ENCODE results near the gene PTPRE.
"Not testable (repeated sequence)": the region's sequence is repeated elsewhere in the genome, so short reads cannot be mapped to it uniquely, and the experiment has no call there.

Gene PTPRE

DNA sequence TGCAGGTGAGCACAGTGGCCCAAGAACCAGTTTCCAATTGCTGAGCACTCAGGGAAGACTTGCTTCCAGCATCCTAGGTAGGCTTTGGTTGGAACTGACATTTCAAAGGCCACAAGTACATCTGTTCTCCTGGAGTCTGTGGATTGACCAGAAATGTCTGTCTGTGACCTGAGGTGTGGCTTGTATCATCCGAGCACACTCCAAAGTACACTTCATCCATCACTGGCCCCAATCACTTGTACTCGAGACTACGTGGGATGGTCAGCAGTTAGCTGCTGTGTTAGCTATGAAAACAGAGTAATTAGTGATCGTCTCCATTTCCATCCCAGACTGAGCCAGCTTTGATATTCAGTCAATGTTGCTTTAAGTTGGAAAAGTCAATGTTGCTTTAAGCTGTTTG, 174.3 kb downstream of the PTPRE start:
- DNase-seq, result no peak

DNA sequence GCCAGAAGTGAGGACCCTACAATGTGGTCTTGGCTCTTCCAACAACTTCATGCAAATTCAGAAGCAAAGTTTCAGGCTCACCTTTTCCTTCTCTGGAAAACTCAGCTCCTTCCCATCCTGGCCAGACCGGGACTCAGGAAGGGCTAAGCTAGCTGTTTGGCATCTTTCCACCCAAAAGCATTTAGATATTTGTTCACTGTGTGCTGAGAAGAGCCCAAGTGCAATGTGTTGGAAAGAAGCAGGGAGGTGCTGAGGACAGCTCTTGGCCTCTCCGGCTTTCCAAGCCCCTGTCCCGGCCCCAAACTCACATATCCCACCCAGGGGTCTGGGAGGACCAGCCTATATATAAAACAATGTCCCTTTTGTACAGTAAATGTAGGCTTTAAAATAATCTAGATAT, 174.8 kb downstream of the PTPRE start:
- no peak for DNase-seq

DNA sequence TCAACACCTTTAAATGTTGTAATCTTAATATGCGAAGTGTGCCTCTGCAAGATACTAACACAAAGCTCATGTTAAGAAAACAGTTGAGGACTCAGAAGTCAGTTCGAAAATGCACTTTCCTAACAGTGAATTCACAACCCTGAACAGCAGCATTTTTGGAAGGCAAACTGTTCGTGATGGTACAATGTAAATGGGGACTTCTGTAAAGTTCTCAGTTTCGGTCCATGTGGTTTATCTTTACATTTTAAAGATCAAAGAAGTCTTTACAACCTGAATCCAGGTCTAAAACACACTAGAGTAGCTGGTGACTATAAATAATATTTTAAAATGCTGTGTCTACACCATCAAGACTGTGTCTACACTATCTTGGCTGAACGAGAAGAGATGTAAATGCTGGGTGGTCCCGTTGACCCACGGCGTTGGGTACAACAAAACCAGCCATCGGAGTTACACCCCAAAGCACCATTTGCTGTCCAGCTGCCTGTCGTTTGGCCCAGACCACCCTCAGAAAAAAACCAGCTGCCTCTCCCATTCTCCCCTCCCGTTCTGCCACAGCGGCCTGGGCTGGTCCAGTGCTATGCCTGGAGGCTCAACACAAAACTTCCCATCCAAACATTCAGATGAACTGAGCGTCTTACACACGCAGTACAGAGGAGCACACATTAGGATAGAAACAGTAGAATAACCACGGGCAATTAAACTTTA, 176.4 kb downstream of the PTPRE start:
- no peak for DNase-seq

DNA sequence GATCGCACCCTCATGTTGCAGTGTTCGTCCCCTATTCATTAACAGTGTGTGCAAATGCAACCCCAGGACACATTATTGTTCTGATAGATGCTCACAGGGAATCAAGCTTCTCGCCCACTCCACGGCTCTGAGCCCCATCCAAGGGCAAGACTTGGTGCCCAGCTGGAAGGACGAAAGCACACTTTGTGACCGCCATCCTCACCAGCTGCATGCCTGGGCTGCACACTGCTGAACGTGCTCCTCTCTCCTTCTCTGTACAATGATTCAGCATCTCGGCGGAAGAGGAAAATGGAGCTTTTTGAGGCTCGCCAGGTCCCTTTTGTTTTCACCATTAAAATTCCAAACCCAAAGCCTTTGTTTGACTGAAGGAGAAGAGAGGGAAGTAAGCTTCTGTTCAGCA, 177.5 kb downstream of the PTPRE start:
- no peak for DNase-seq

DNA sequence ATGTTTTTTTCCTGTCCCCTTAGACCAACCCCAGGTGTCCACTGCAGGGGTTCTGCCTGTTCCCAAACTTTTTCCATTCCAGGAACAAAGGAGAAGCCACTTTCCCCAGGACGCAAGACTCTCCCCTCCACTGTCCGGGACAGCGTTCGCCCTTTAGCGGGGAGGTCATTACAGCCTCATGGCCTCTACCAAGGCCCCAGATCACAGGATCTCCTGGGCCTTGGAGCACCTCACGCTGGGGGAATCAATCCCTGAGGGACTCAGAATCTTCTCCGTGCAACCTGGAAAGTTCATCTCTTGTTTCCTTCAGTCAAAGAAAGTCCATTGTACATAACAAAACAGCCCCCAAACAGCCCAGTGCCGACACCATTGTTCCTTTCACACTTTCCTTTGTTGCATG, 178.1 kb downstream of the PTPRE start:
- no peak for DNase-seq

DNA sequence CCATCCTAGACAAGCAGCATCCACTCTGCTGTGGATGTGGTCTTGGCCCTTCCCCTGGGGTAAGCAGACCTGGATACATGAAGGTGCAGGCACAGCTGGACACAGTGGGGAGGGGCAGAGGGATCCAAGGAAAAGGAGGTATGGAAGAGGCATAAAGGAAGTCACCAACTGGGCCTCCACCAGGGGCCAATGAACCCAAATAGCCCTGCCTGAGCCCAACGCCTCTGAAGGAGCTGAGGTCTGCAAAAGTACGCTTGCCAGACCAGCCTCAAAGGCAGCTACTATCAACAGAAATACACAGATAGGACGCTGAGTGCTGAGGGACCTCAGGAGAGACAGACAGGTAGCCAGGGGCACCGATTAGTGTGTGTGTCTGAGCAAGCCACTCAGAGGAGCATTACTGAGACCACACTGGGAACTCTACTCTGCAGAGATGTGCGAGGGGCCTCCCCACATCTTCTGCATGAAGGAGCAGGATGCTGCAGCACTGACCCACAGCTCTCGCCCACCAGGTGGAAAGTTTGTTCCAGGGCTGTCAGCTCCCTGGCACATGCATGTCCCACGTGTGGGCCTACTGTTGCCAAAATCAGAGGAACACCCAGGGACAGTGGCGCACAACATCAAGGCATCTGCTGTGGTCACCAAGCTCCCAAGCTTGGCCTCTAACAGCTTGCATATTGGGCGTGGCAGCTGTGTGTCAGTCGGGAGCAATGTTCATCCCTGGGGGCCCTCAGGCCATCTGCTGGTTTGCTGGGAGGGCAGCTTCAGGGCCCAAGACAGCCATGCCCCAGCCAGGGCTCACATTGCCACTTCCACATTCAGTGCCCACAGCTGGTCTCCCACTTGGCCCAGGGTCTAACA, 179.3 kb downstream of the PTPRE start:
- no peak for DNase-seq

DNA sequence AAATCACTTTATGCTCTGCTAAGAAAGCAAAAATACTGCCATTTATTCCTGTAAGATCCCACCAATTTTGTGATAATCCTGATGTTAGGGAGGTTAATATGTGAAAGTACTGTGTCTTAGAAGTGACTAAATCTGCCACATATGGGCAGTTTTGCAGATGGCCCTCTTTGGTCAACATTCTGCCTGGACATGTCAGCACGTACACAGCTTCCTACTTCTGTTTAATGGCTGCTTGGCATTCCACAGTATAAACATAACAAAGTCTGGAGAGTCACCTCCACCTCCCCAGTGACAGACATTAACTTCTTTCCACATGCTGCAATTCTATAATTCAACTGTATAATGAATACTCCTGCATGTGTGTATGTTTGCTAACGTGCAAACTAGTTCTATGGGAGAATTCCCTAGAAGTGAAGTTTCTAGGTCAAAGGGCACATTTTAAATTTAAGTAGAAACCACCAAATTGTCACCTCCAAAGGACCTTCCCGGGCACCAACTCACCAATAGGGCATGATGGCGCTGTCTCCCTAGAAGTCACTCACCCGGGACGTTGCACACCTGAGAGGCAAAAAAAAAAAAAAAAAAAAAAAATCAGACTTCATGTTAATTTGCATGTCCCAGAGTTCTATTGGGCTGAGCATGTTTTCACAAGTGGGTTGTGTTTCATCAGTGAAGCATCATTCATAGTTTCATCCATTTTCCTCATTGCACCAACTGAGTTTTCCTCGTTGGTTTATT, 180.4 kb downstream of the PTPRE start:
- no peak for DNase-seq

DNA sequence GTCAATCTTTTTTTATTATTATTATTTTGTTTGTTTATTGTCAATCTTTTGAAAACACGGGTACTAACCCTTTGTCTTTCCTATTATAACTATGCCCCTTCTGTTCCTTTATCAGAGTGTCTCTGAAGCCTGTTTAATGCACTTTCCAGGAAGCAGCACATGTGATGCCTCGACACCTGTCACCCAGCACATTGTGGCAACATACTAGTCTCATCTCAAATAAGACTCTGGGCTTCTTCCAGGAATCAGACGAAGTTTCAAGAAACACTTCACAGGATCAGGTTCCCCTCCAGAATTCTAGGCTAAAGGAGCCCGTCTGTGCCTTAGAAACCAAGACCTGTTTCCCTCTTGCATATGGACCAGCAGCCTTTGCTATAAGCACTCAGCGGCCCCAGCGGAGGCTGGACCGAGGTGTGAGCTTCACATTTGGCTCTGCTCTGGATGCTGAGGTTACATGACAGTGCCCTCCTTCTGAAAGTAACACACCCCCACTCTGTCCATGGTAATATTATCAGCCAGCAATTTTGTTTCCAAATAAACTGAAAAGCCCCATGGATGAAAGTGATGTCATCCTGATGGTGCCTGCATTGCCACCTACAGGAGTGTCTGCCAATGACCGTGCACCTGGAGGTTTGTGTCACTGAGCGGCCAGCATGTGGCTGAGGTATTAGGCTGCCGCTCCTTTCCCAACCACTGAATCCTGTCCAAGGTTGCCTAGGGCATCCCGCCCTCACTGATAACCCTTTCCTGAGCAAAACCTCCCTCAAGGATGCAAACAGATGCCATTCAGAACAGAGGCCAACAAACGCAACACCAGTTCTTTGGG, 181.2 kb downstream of the PTPRE start:
- DNase-seq, result no peak

DNA sequence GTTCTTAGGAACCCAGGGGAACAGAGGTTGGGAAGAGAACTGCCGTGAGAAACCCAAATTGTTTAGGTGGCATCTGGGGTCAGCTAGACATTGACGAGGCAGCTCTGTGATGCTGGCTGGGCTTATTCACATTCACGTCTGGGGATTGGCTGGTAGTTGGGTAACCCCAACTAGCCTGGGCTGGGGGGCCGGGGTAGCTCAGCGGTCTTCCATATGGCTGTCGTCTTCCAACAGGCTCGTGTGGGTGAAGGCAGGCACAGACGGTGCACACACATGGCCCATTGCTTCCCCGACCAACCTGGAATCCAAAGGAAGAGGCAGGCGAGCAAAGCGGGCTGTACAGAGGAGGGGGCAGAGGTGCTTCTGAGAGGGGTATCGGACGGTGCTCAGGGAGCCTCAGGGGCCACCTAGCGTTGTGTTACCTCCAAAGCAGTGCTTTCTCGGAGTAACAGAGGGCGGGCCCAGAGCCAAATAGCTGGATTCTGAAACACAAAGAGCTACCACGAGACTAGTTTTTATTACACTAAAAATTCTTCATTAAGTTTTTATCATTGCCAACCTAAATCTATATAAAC, 184.8 kb downstream of the PTPRE start:
- no peak for DNase-seq

DNA sequence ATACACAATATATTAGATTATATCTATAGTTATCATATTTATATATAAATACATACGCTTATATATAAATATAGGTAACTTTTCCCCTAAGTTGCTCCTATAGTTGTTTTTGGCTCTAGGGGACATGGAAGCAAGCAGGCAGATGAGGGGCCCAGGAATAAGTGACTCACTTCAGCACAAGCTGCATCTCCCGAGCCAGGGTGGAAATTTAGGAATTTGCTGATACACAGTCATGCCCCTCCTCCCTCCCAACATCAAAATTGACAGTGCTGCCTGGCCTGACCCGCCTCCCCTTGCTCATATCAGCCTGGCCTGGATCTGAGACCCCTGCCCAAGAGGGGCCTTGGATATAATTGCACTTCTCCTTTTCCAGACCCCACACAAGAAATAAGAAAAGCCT, 185.6 kb downstream of the PTPRE start:
- DNase-seq, result no peak

DNA sequence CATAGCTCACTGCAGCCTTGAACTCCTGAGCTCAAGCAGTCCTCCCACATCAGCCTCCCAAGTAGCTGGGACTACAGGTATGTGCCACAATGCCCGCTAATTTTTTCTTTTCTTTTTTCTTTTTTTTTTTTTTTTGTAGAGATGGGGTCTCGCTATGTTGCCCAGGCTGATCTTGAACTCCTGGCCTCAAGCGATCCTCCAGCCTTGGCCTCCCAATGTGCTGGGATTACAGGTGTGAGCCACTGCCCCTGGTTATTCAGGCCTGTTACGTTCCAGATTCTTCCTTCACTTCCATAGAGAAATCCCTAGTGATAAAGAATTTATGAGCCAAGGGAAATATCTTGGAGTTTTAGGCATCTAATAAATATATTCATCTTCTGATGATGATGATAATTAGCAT, 187.7 kb downstream of the PTPRE start:
- DNase-seq, result not testable (repeated sequence)

DNA sequence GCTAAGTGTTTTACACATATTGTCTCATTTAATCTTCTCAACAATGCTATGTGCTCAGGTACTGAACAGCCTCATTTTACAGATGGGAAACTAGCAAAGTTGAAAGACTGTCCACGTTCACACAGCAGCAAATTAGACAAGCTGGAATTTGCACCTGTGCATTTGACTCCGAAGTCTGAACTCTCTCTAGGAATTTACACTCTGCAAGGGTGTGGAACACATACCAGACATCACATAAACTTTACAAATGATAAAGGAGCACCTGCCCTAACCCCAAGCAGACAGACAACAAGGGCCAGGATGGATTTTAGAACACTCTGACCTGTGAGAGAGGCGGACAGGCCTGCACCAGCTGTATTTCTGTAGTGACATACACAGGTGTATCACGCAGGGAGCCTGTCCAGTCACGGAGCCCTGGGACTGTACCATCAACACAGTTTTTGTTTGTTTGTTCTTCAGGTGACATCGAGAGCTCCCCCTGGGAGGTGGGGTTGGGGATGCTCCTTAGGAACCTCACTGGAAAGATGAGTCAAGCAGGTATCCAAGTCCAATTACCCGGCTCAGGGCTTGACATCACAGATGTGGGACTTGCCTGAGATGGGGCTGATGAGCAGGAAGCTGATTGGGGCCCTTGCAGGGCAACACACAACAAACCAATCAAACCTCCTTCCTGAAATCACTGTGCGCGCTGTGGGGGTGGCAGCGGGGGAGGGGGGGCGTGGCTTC, 188.3 kb downstream of the PTPRE start:
- no peak for DNase-seq

DNA sequence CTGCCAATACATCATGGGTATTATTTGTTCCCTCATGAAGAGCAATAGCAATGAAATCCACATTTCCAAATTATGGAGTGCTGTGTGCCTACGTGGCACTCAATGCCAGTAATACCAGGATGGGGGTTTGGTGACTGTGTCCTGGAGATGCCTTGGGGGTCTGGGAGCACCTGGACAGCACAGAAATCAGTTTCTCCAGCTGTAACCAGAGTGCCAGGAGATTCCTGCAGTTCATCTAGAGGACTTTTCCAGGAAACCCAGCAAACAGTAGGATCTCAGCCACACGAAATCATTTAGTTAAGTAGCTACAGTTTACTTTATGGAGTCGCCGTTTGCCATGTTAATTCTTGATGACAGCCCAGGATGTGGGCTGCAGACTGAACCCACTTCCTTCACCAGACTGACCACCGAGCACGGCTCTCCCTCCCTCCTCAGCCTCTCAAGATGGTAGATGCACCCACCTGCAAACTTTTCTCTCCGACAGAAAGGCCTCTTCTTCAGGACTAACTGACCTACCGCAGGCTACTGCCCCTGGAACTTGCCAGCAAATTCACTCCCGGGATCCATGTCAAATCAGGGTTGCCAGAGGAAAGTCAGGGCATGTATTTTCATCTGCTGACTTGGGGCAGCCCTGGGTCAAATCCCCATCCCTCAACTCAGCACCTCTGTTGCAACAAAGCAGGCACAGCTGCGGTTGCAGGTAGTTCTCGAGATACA, 189.0 kb downstream of the PTPRE start:
- no peak for DNase-seq

DNA sequence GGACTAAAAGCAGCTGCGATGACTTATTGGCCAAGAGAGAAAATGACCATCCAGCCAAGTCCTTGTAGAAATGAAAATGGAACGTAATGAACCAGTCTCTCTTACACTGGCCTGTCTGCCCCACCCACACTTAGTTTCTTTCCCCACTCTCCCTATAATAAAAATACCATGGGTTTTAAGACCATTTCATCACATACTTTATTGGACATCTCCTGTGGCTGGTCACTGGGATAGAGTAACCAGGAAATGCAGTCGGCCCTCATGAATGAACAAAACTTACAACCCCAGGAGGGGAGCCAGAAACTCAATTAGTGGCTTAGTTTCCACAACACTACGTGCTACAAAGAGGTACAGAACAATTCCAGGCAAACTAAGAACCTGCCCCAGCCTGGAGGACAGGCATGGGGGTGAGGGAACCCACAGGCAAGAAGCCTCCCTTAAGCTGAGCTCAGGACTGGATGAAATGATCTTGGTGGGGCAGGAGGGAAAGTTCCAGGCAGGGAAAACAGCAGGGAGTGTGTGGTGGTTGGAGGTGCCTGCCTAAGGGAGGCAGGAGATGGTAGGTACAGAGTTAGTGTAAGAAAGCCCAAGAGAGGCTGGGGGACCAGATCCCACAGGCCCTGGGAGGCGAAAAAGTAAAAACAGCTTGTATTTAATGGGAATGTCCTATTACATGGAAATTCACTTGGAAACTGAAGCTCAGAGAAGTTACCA, 189.7 kb downstream of the PTPRE start:
- no peak for DNase-seq

DNA sequence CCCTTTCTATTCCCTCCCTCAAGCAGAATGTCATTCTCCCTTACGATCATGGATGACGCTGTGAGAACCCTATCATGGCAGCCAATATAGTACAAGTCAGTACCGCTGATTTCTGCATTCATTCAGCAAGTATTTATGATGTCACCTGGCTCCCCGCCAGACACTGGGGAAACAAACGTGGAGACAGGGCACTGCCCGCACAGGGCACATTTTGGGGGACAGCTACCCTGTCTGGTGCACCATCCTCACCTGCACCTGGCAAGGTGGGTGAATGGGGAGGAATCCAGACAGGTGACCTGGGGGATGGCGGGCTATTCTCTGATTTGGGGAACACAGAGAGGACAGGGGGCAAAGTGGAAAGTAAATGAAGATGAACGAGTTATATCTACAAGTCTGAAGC, 190.9 kb downstream of the PTPRE start:
- DNase-seq, result no peak

DNA sequence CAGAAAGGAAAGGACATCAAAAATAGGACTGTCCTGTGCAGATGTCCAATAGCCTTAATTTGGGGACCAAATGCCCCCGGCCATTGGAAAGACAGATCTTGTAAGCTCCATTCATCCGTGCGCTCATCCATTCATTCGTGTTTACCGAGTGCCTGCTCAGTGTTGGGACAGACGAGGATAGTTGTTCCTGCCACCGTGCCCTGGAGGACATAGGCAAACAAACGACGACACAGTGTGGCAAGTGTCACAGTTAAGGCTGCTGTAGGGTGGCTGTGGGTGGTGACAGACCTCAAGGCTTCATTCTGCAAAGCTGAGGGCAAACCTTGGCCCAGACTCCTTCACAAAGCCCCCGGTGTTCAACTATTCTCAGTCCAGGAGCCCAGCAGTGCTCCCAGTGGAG, 191.7 kb downstream of the PTPRE start:
- DNase-seq, result no peak

DNA sequence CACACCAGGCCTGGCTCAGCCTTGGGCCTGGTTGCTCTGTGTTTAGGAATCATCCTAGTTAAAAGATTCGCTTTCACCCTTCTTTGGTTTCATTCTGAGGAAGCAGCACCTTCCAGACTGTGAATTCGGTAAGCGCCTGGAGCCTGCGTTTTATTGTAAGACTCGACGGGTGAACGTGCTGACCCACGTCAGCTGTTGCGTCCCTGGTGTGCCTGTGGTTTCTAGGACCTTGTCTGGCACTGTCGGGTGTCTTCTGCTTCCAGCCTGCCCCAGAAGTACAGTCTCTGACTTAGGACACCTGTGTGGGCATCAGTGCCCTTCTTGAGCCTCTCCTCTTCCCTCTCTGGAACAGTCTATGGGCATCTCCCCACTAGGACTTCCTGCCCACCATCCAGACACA, 193.0 kb downstream of the PTPRE start:
- no peak for DNase-seq

DNA sequence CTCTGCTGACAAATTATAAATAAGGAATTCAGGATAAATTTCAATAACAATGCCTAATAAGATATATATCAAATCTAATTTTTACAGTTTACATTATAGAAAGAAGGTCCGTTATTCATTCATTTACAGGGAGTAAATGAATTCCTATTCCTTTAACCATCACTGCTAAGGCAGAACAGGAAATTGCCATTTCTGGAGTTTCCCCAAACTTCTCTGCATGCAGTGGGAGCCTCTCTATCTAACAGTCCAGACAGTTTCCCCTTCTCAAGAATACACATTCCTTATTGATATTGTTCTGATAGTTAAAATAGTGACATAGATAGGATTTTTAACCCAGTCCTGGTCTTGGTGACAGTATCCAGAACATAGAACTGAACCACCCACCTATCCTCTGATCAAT, 195.0 kb downstream of the PTPRE start:
- no peak for DNase-seq

DNA sequence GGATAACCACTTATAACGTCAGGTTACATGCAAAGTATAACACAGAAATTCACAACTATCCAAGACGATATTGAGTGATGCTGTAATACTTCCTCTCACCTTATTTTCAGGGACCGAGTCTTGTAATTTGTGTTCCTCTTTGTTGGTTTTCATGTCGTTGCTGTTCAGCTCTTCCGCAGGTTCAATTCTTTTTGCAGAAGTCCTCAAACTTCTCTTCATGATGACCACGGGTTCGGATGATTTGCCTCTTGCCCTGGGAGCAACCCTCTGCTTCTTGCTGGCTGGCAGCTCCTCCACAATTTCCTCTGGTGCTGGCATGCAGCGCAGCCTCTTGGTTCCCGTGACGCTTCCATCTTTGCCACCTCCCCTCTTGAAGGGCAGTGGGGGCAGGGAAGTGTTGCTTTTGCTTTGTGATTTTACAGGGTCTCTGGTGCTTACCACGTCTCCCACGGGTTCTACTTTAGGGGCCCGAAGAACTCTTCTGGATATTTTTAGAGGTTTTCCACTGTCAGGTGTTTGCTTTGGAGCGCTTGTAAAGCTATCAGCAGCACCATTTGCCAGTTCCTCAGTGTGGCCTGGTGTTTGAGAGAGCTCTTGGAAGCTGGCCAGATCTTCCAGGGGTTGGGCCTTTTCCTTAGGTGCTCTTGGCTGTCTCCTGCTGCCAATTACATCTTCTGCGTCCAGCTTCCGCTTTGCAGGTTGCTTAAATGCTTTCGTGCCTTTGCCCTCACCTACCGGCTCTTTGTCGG, 195.8 kb downstream of the PTPRE start:
- DNase-seq, result no peak

DNA sequence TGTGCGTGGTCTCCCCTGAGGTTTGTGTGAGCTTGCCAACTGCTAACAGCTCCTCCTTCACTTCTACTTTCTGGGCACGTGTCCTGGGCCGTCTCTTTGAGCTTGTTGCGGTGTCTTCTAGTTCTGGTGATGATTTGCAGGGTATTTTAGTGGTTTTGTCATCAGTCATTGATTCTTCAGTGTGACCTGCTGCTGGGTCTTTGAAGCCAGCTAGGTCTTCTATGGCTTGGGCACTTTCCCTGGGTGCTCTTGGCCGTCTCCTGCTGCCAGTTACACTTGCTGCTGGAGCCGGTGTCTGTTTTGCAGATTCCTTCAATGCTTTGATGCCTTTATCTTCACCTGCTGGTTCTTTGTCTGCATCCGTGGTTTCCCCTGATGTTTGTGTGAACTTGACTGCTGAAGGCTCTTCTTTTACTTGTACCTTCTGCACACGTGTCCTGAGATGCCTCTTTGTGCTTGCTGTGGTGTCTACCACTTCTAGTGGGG, 196.4 kb downstream of the PTPRE start:
- DNase-seq, result no peak
